H1 (cell line): ENCODE measurements around the gene DIP2C.

ENCODE experiments used
- ATF2 ChIP-seq: IDR thresholded peaks from 2 replicates; pipeline ENCODE4 v1.6.1; 2012; ENCODE audit warnings: low read length, inconsistent platforms
- CBX5 ChIP-seq: fragments of 300-800, 300-1000 bp; sonication (generic); IDR thresholded peaks from 2 replicates; pipeline ENCODE4 v1.7.1; 2016; ENCODE audit warnings: antibody characterized with exemption, low read length, low read depth
- CBX8 ChIP-seq: fragments of 300-800, 300-1000 bp; sonication (generic); IDR thresholded peaks from 2 replicates; pipeline ENCODE4 v1.7.1; 2016; ENCODE audit warnings: low read depth, low read length, borderline replicate concordance
- EZH2 ChIP-seq: fragments of 200-600 bp; sonication (generic); IDR thresholded peaks from 2 replicates; pipeline ENCODE4 v1.7.1; 2012; ENCODE audit warnings: low read depth, mild to moderate bottlenecking, moderate library complexity, low read length, inconsistent platforms; ENCODE audit not compliant: severe bottlenecking
- POLR2A ChIP-seq, 2 experiments: IDR thresholded peaks; 1 replicate in 1 of 2; 2 replicates in 1 of 2; pipeline ENCODE4 v1.6.1; 2011; ENCODE audit warnings: low read depth in 2 of 2, low read length in 2 of 2, mild to moderate bottlenecking in 2 of 2; ENCODE audit errors: control extremely low read depth in 1 of 2
- SIN3A ChIP-seq, 2 experiments: IDR thresholded peaks in 1 of 2; conservative IDR thresholded peaks in 1 of 2; 2 replicates each; pipeline ENCODE4 v1.6.1; 2011 to 2012; ENCODE audit warnings: low read length in 2 of 2, improper control_type of control experiment in 1 of 2, low read depth in 1 of 2, mild to moderate bottlenecking in 1 of 2
- TF ChIP-seq, protein P1 (sequence below), 3 experiments: IDR thresholded peaks; 1 replicate in 2 of 3; 2 replicates in 1 of 3; pipeline versions ENCODE4 v1.5.1 to v1.6.1; 2011; ENCODE audit warnings: low read length in 3 of 3, mild to moderate bottlenecking in 3 of 3, inconsistent platforms in 2 of 3, low read depth in 1 of 3, moderate library complexity in 1 of 3; ENCODE audit not compliant: insufficient read depth in 1 of 3; ENCODE audit errors: control extremely low read depth in 1 of 3

DNA sequence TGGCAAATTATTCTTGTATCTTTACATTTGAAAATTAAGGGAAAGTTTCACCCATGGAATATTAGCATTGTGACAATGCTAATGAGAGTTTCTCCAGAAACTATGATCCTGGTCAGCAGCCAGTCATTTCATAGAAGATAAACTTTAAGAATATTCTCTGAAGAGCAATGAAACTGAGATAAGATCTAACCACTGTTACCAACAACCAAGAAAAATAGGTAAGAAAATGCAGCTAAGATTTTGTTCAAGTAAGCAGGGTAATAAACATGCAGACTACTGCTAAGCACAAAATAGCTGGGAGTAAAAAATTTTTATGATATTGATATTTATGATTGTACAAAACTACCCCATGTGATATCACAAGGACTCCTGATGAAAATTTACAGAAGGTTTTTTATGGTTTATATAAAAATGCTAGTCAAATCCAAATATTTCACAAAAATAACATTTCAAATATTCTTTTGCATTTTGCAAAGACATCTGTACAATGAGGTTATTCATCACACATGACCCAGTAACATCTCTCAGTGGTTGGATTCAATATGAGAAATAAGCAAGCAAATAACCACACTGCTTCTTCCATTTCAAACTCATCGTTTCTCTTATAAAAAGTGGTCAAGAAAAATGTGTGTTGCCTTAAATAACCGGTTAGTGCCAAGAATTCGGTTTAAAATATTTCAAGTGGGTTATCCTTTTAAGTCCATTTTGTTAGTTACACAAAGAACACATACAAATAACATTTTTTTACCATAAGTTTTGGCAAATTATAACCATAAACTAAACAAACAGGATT is 251.6 kb downstream of the DIP2C start:
- TF ChIP-seq POLR2A (IDR thresholded peaks at IDR 0.05; ENCODE audit: control extremely low read depth in 1 of 2, low read depth in 2 of 2, low read length in 2 of 2) (no peak), CBX8 (no peak), CBX5 (no peak), SIN3A (conservative IDR thresholded peaks at IDR 0.05 in 1 of 2, IDR thresholded peaks at IDR 0.05 in 1 of 2; ENCODE audit: low read depth in 1 of 2, low read length in 2 of 2) (no peak), ATF2 (no peak), EZH2 (no peak)
- TF ChIP-seq, protein P1, sequence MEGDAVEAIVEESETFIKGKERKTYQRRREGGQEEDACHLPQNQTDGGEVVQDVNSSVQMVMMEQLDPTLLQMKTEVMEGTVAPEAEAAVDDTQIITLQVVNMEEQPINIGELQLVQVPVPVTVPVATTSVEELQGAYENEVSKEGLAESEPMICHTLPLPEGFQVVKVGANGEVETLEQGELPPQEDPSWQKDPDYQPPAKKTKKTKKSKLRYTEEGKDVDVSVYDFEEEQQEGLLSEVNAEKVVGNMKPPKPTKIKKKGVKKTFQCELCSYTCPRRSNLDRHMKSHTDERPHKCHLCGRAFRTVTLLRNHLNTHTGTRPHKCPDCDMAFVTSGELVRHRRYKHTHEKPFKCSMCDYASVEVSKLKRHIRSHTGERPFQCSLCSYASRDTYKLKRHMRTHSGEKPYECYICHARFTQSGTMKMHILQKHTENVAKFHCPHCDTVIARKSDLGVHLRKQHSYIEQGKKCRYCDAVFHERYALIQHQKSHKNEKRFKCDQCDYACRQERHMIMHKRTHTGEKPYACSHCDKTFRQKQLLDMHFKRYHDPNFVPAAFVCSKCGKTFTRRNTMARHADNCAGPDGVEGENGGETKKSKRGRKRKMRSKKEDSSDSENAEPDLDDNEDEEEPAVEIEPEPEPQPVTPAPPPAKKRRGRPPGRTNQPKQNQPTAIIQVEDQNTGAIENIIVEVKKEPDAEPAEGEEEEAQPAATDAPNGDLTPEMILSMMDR (IDR thresholded peaks at IDR 0.05; ENCODE audit: control extremely low read depth in 1 of 3, insufficient read depth in 1 of 3, low read depth in 1 of 3, low read length in 3 of 3): no peak
